HUES6 (cell line): ENCODE data around the gene KLHL29.
A peak's percentile ranks its signal among the peaks of the same experiment; 100 is the strongest.
"Not testable (repeated sequence)": the region's sequence is repeated elsewhere in the genome, so short reads cannot be mapped to it uniquely, and the experiment has no call there.

Source experiments
- H3K27ac ChIP-seq: 2 replicates; pipeline ENCODE4 v1.7.0; 2013; ENCODE audit warnings: low read depth, mild to moderate bottlenecking, low read length, inconsistent platforms
- H3K27me3 ChIP-seq: 2 replicates; pipeline ENCODE4 v1.6.1; 2013; ENCODE audit warnings: low read length; ENCODE audit not compliant: control insufficient read depth, insufficient read depth
- H3K36me3 ChIP-seq: 2 replicates; pipeline ENCODE4 v1.6.1; 2013; ENCODE audit warnings: low read length; ENCODE audit not compliant: control insufficient read depth, insufficient read depth
- H3K4me1 ChIP-seq: 2 replicates; pipeline ENCODE4 v1.6.1; 2013; ENCODE audit warnings: low read length; ENCODE audit not compliant: control insufficient read depth, insufficient read depth
- H3K4me3 ChIP-seq: 2 replicates; pipeline ENCODE4 v1.5.1; 2013; ENCODE audit warnings: low read depth, low read length
- H3K9ac ChIP-seq: one replicate; pipeline ENCODE4 v1.6.1; 2013; ENCODE audit warnings: mild to moderate bottlenecking, low read length
- H3K9me3 ChIP-seq: 2 replicates; pipeline ENCODE4 v1.6.1; 2013; ENCODE audit warnings: low read depth, low read length; ENCODE audit not compliant: control insufficient read depth, insufficient read depth

The KLHL29 gene

GRCh38 chr2:23384551-23385343 lies at the start of gene KLHL29:
KLHL29 (plus strand) TSS chr2:23385179; CDS start chr2:23562197, 177,018 bp downstream.
- Histone ChIP-seq H3K27ac (no peak within 1 kb of the TSS), H3K4me3 (peak within 1 kb of the TSS; percentile 81), H3K9me3 (no peaks in the 10 kb centered on the region), H3K36me3 (no peaks in the 10 kb centered on the region), H3K27me3 (peaks cover 82% of the 10 kb centered on the region), H3K4me1 (peaks cover 9% of the 10 kb centered on the region; the same call in 1 of the 2 replicates), H3K9ac (no peak within 1 kb of the TSS)

- H3K27me3 ChIP-seq: peaks cover 11% of the 10 kb centered on the region; the same call in 1 of the 2 replicates
- no peak overlapping the region for H3K9ac ChIP-seq
- no peaks in the 10 kb centered on the region for H3K9me3 ChIP-seq
- H3K4me1 ChIP-seq: no peaks in the 10 kb centered on the region
- H3K27ac ChIP-seq: no peak overlapping the region
- H3K36me3 ChIP-seq: no peaks in the 10 kb centered on the region
- no peak overlapping the region for H3K4me3 ChIP-seq
Observed at GRCh38 chr2:23335550-23335949, 49.4 kb upstream of the KLHL29 start.

GRCh38 chr2:23342075-23342474 lies 42.9 kb upstream of the KLHL29 start:
- Histone ChIP-seq H3K9ac (no peak overlapping the region), H3K27ac (no peak overlapping the region), H3K4me3 (no peak overlapping the region), H3K9me3 (0 out of 2 replicates have a peak, but pooled peaks cover 4% of the 10 kb centered on the region), H3K36me3 (no peaks in the 10 kb centered on the region), H3K27me3 (peaks cover 3% of the 10 kb centered on the region; the same call in 1 of the 2 replicates), H3K4me1 (no peaks in the 10 kb centered on the region)

DNA sequence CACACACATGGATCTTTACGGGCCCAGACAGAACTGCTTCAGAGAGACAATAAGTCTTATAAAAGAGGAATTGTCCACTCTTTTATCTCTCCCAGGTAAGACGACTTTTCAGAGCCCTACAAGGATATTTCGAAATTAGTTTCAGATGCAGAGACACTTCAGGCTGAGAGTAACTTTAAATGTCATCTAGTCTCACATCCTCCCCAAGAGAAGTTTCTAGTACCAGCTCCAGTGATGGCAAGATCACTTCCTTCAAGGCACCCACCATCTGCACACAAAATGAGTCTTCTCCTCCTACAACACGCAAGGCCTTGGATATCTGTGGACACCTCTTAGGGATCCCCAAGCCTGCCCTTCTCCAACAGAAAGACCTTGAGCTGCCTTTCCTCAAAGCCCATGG lies 39.0 kb upstream of the KLHL29 start:
- Histone ChIP-seq H3K27ac (no peak overlapping the region), H3K36me3 (no peaks in the 10 kb centered on the region), H3K4me3 (no peak overlapping the region), H3K9ac (no peak overlapping the region), H3K27me3 (peaks cover 3% of the 10 kb centered on the region; the same call in 1 of the 2 replicates), H3K9me3 (0 out of 2 replicates have a peak, but pooled peaks cover 4% of the 10 kb centered on the region), H3K4me1 (0 out of 2 replicates have a peak, but pooled peaks cover under 1% of the 10 kb centered on the region)

DNA sequence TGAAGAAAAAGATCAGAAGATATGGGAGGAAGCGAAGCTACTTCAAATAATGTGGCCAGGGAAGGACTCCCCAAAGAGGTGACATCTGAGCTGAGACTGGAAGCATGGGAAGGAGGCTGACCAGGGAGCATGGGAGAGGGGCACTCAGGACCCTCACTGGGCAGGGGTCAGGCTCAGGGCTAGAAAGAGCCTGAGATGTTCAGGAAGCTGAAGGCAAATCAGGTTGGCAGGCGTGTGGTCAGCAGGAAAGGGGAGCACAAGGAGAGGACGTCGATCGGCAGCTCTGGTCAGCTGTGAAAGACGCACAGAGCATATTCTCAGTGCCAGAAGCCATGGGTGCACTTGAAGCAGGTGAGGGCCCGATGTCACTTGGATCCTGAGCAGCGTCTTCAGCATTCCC lies 38.2 kb upstream of the KLHL29 start:
- no peak overlapping the region for H3K27ac ChIP-seq
- peaks cover 3% of the 10 kb centered on the region; the same call in 1 of the 2 replicates for H3K27me3 ChIP-seq

GRCh38 chr2:23347471-23348092 lies 37.4 kb upstream of the KLHL29 start:
- Histone ChIP-seq H3K4me3 (no peak overlapping the region), H3K9me3 (0 out of 2 replicates have a peak, but pooled peaks cover 4% of the 10 kb centered on the region), H3K4me1 (peaks cover 11% of the 10 kb centered on the region), H3K27ac (no peak overlapping the region), H3K27me3 (peaks cover 11% of the 10 kb centered on the region), H3K9ac (no peak overlapping the region), H3K36me3 (no peaks in the 10 kb centered on the region)

More for the DNA sequence above, 38.2 kb upstream of the KLHL29 start:
- Histone ChIP-seq H3K36me3 (no peaks in the 10 kb centered on the region), H3K9ac (no peak overlapping the region), H3K9me3 (0 out of 2 replicates have a peak, but pooled peaks cover 4% of the 10 kb centered on the region), H3K4me3 (no peak overlapping the region), H3K4me1 (peaks cover 7% of the 10 kb centered on the region)

- H3K36me3 ChIP-seq, H3K9me3 ChIP-seq, H3K9ac ChIP-seq, H3K4me3 ChIP-seq, H3K27ac ChIP-seq: not testable (repeated sequence)
- H3K4me1 ChIP-seq: peaks cover 11% of the 10 kb centered on the region
- H3K27me3 ChIP-seq: peaks cover 15% of the 10 kb centered on the region
Observed at GRCh38 chr2:23348093-23348481, 36.9 kb upstream of the KLHL29 start.

DNA sequence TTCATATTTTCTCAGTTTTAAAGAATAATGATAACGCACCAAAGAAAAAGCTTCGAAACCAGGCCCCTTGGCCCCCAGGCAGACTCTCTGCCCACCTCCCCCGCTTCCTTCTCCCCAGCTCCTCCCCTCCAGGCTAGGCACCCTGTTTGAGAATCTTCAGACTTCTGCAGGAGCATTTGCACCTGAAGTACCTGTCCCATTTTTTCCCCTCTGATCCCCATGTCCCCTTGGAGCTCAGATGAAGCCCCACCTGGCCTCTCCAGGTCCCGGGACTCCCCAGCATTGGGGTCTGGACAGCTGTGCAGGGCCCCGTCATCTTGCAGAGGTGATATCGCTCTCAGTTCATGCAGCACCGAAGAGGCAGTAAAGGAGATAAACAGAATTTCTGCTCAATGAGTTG lies 35.5 kb upstream of the KLHL29 start:
- Histone ChIP-seq H3K27ac (no peak overlapping the region), H3K4me1 (peaks cover 11% of the 10 kb centered on the region), H3K36me3 (no peaks in the 10 kb centered on the region), H3K27me3 (peaks cover 15% of the 10 kb centered on the region), H3K9ac (no peak overlapping the region), H3K9me3 (0 out of 2 replicates have a peak, but pooled peaks cover 4% of the 10 kb centered on the region), H3K4me3 (no peak overlapping the region)

GRCh38 chr2:23350041-23350791 lies 34.8 kb upstream of the KLHL29 start:
- no peak overlapping the region for H3K9ac ChIP-seq
- H3K9me3 ChIP-seq: 0 out of 2 replicates have a peak, but pooled peaks cover 4% of the 10 kb centered on the region
- H3K4me1 ChIP-seq: peaks cover 11% of the 10 kb centered on the region
- H3K27ac ChIP-seq: no peak overlapping the region
- H3K4me3 ChIP-seq: no peak overlapping the region
- H3K27me3 ChIP-seq: peaks cover 15% of the 10 kb centered on the region
- H3K36me3 ChIP-seq: no peaks in the 10 kb centered on the region

DNA sequence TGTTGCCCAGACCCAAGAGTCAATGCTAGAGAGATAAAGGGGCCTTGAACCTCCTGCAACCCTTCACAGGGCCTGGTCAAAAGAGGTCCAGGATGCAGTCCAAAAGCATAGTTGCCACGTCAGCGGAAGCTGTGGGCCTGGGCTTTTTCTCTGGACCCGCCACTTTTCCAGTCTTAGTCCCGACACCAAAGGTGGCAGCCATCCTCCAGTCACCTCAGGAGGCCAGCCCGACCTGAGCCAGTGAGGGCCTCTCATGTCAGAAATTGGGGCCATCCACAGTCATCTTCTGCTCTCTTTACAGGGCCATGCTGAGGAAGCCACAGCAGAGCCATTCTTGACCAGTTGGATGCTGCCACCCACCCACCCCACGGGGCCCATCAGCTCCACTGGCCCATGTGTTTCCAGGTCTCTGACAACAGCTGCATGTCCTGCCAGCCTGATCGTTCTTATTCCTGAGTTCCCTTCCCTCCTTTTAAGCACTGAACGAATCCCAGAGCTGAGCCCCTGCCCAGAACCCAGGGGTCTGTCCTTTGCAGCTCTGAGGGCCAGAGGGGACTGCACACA lies 34.1 kb upstream of the KLHL29 start:
- Histone ChIP-seq H3K4me1 (peaks cover 11% of the 10 kb centered on the region), H3K36me3 (no peaks in the 10 kb centered on the region), H3K4me3 (no peak overlapping the region), H3K27ac (no peak overlapping the region), H3K27me3 (peaks cover 15% of the 10 kb centered on the region), H3K9me3 (0 out of 2 replicates have a peak, but pooled peaks cover under 1% of the 10 kb centered on the region), H3K9ac (peak overlapping the region; percentile 10)
